ENCODE data around the gene SPTBN2.

SPTBN2 gene

DNA sequence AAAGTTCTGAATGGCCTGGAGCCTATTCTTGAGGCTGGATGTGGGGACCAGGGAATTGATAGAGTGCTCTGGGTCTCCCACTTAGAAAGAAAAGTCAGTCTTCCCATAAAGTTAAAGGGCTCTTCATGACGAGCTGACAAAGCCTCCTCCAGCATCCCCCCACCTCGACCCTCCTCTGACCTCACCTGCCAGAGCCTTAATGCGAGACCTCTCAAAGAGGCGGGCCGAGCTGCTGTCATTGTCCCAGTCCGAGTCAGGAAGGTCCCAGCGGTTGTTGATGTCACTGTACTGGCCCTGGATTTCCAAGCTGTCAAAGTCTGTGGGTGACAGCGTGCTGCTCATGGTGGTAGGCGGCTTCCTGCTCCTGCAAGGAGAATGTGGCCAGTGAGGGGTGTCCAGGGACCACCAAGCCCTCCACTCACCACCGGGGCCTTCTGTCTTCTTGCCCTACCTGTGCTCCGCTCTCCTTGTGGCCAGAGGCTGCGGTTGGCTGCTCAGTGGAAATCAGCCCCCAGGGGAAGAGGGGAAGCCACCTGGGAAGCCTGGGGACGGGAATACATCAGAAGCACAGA is 8.0 kb downstream of the SPTBN2 start:
- Histone ChIP-seq H3K36me3 (ENCODE audit: low read length) (no peaks in the 10 kb centered on the region), H3K9ac (ENCODE audit: low read length) (no peak overlapping the region), H3K27me3 (ENCODE audit: low read length) (no peaks in the 10 kb centered on the region), H4K20me1 (ENCODE audit: low read depth, low read length) (no peaks in the 10 kb centered on the region), H3K27ac (ENCODE audit: low read depth, low read length) (no peak overlapping the region), H2AFZ (ENCODE audit: low read depth, low read length, severe bottlenecking) (no peak overlapping the region), H3K4me3 (ENCODE audit: insufficient read depth, low read length, poor library complexity, severe bottlenecking) (no peak overlapping the region), H3K9me3 (ENCODE audit: insufficient read depth, low read length) (no peaks in the 10 kb centered on the region), H3K4me2 (ENCODE audit: low read depth, low read length, poor library complexity, severe bottlenecking) (no peak overlapping the region), H3K9me2 (replicated peaks; ENCODE audit: insufficient read depth, low read length) (no peaks in the 10 kb centered on the region), H3F3A (ENCODE audit: insufficient read depth) (no peaks in the 10 kb centered on the region), H3K79me2 (ENCODE audit: insufficient read depth, low read length) (no peaks in the 10 kb centered on the region)
- no peak for TF ChIP-seq EZH2phosphoT487 (conservative IDR thresholded peaks at IDR 0.05; ENCODE audit: low read length)
- TF ChIP-seq, protein P1, sequence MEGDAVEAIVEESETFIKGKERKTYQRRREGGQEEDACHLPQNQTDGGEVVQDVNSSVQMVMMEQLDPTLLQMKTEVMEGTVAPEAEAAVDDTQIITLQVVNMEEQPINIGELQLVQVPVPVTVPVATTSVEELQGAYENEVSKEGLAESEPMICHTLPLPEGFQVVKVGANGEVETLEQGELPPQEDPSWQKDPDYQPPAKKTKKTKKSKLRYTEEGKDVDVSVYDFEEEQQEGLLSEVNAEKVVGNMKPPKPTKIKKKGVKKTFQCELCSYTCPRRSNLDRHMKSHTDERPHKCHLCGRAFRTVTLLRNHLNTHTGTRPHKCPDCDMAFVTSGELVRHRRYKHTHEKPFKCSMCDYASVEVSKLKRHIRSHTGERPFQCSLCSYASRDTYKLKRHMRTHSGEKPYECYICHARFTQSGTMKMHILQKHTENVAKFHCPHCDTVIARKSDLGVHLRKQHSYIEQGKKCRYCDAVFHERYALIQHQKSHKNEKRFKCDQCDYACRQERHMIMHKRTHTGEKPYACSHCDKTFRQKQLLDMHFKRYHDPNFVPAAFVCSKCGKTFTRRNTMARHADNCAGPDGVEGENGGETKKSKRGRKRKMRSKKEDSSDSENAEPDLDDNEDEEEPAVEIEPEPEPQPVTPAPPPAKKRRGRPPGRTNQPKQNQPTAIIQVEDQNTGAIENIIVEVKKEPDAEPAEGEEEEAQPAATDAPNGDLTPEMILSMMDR (IDR thresholded peaks at IDR 0.05; ENCODE audit: insufficient read depth, low read length, poor library complexity, severe bottlenecking): no peak

DNA sequence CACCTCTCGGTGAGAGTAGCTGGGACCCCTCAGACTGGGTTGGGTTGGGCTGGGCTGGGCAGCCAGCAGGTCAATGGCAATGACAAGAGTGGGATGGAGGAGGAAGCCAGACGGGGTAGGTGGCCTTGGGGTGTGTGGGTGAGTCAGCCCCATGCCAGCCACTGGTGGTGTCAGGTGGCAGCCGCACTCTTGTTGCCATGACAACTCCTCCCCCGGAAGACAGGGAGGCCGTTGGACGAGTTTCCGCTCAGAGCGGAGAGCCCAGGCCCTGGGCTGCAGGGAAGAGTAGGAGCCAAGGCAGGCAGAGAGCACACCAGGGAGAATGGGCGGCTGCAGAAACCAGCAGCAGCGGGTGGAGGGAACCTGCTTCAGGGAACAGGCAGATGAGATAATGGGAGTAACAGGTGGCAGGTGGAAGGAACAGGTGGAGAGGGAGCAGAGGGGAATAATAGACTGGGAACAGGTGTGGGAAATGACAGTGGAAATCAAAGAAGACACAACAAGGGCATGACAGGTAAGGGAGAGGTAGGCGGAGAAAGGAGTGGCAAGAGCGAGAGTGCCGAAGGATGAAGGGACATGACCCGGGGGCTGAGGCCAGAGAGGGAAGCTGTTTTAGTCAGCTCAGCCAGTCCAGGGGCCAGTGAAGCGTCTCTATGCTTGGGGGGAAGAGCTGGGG is 8.7 kb downstream of the SPTBN2 start:
- no peak overlapping the region for H3K4me2 ChIP-seq (ENCODE audit: low read depth, low read length, poor library complexity, severe bottlenecking)
- no peak overlapping the region for H2AFZ ChIP-seq (ENCODE audit: low read depth, low read length, severe bottlenecking)
- H3K9ac ChIP-seq (ENCODE audit: low read length): no peak overlapping the region
- no peak for TF ChIP-seq EZH2phosphoT487 (conservative IDR thresholded peaks at IDR 0.05; ENCODE audit: low read length)
- TF ChIP-seq, protein P1 (IDR thresholded peaks at IDR 0.05; ENCODE audit: insufficient read depth, low read length, poor library complexity, severe bottlenecking): no peak
- H3K27ac ChIP-seq (ENCODE audit: low read depth, low read length): no peak overlapping the region
- no peaks in the 10 kb centered on the region for H3K27me3 ChIP-seq (ENCODE audit: low read length)
- H3F3A ChIP-seq (ENCODE audit: insufficient read depth): no peaks in the 10 kb centered on the region
- no peaks in the 10 kb centered on the region for H3K9me3 ChIP-seq (ENCODE audit: insufficient read depth, low read length)
- no peaks in the 10 kb centered on the region for H3K79me2 ChIP-seq (ENCODE audit: insufficient read depth, low read length)
- no peak overlapping the region for H3K4me3 ChIP-seq (ENCODE audit: insufficient read depth, low read length, poor library complexity, severe bottlenecking)
- H4K20me1 ChIP-seq (ENCODE audit: low read depth, low read length): no peaks in the 10 kb centered on the region
- H3K36me3 ChIP-seq (ENCODE audit: low read length): no peaks in the 10 kb centered on the region
- no peaks in the 10 kb centered on the region for H3K9me2 ChIP-seq (replicated peaks; ENCODE audit: insufficient read depth, low read length)

DNA sequence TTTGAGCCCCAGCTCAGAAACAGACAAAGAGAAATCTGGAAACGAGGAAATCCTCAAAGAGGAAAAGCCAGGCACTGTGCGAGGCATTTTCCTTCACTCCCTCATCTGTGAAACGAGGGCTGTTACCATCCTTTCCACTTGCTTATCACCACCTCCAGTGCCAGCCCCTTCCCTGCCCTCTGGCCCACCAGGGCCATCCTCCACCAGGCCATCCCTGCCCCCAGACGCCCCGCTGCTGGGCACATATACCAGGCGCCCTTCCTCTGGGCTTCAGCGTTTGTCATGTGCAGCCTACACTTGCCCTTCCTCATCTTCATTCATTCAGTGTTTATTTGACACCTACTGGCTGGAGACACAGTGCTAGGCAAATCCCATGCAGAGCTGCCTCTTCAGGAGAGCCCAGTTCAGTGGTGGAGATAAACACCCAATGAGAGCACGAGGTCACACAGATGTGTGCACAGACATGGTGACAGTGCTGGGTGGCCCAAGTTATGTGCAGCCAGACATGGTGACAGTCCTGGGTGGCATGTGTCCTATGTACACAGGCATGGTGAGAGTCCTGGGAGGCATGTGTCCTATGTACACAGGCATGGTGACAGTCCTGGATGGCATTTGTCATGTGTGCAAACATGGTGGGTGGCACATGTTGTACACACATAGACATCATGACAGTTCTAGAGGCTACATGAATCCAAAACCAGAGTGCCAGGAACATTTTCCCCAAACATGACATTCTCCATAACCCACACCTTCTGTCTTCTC is 9.7 kb downstream of the SPTBN2 start:
- Histone ChIP-seq H3F3A (ENCODE audit: insufficient read depth) (no peaks in the 10 kb centered on the region), H4K20me1 (ENCODE audit: low read depth, low read length) (no peaks in the 10 kb centered on the region), H3K79me2 (ENCODE audit: insufficient read depth, low read length) (no peaks in the 10 kb centered on the region), H3K9me3 (ENCODE audit: insufficient read depth, low read length) (no peaks in the 10 kb centered on the region), H3K27ac (ENCODE audit: low read depth, low read length) (no peak overlapping the region), H3K27me3 (ENCODE audit: low read length) (no peaks in the 10 kb centered on the region), H3K4me3 (ENCODE audit: insufficient read depth, low read length, poor library complexity, severe bottlenecking) (no peak overlapping the region), H3K9me2 (replicated peaks; ENCODE audit: insufficient read depth, low read length) (no peaks in the 10 kb centered on the region), H2AFZ (ENCODE audit: low read depth, low read length, severe bottlenecking) (no peak overlapping the region), H3K9ac (ENCODE audit: low read length) (no peak overlapping the region), H3K4me2 (ENCODE audit: low read depth, low read length, poor library complexity, severe bottlenecking) (no peak overlapping the region), H3K36me3 (ENCODE audit: low read length) (no peaks in the 10 kb centered on the region)
- no peak for TF ChIP-seq EZH2phosphoT487 (conservative IDR thresholded peaks at IDR 0.05; ENCODE audit: low read length)
- TF ChIP-seq, protein P1 (IDR thresholded peaks at IDR 0.05; ENCODE audit: insufficient read depth, low read length, poor library complexity, severe bottlenecking): no peak

All from SU-DHL-6 (cell line).